ENCODE measurements around the gene REXO5. TPM values are rescaled to one million over a fixed set of nuclear protein-coding genes. Genes with fewer than 3 reads are reported as not detected.

Gene REXO5
- total and polyA plus RNA-seq, 2 of the 13 experiments (the other 11 are each of a cell fraction or from before 2014, with no cell fraction given): 5.9 to 13.1 TPM

DNA sequence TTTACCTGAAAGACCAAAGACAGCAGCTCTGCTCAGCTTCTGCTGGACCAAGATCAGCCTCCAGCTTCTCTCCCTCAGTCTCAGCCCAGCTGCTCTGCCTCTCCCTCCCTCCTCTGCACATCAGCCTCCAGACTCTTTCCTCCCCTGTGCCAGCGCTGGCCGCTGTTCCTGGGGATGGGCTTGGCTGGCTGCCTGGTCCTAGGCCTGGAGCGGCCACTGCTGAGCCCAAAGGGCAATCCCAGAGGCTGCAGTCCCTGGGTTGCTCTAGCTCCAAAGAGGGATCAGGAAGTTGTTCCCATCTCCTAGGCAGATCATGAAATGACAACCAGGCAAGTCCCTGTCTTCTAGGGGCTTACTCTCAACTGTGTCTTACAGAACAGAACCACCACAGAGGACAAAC, 62.6 kb downstream of the REXO5 start (continued):
- TF ChIP-seq RELA (CRISPR knock-in tag; IDR thresholded peaks at IDR 0.05) (no peak), ZNF451 (CRISPR knock-in tag; IDR thresholded peaks at IDR 0.05) (no peak), SP5 (CRISPR knock-in tag; IDR thresholded peaks at IDR 0.05; ENCODE audit: borderline replicate concordance, low read depth) (0 out of 2 replicates have a peak, but pooled peaks have one; percentile 7), ZNF446 (CRISPR knock-in tag; IDR thresholded peaks at IDR 0.05) (no peak), ZNF792 (CRISPR knock-in tag; IDR thresholded peaks at IDR 0.05) (peak; percentile 72; the same call in 1 of the 2 replicates), POGZ (CRISPR knock-in tag; IDR thresholded peaks at IDR 0.05) (peak; percentile 61), RXRB (CRISPR knock-in tag; IDR thresholded peaks at IDR 0.05; ENCODE audit: borderline replicate concordance) (peak; percentile 43; the same call in 1 of the 2 replicates), NR2C2 (CRISPR knock-in tag; IDR thresholded peaks at IDR 0.05; ENCODE audit: borderline replicate concordance) (no peak), ZNF556 (CRISPR knock-in tag; IDR thresholded peaks at IDR 0.05; ENCODE audit: borderline replicate concordance) (0 out of 2 replicates have a peak, but pooled peaks have one; percentile 30), AKAP8 (CRISPR knock-in tag; IDR thresholded peaks at IDR 0.05) (no peak), KDM5B (CRISPR knock-in tag; IDR thresholded peaks at IDR 0.05; ENCODE audit: borderline replicate concordance) (no peak), ELF1 (CRISPR knock-in tag; IDR thresholded peaks at IDR 0.05) (peak; percentile 53; the same call in 1 of the 2 replicates), SIX1 (CRISPR knock-in tag; IDR thresholded peaks at IDR 0.05; ENCODE audit: borderline replicate concordance) (no peak), TARDBP (CRISPR knock-in tag; IDR thresholded peaks at IDR 0.05) (0 out of 2 replicates have a peak, but pooled peaks have one; percentile 37), CSRNP2 (CRISPR knock-in tag; conservative IDR thresholded peaks at IDR 0.05; ENCODE audit: low read depth) (no peak), ZFY (CRISPR knock-in tag; IDR thresholded peaks at IDR 0.05) (peak; percentile 57; the same call in 1 of the 2 replicates), BCL3 (CRISPR knock-in tag; IDR thresholded peaks at IDR 0.05) (0 out of 2 replicates have a peak, but pooled peaks have one; percentile 32), ZNF629 (CRISPR knock-in tag; conservative IDR thresholded peaks at IDR 0.05) (no peak), ZSCAN12 (CRISPR knock-in tag; IDR thresholded peaks at IDR 0.05) (no peak), SAP130 (CRISPR knock-in tag; IDR thresholded peaks at IDR 0.05; ENCODE audit: low read depth) (peak; percentile 60), KLF16 (CRISPR knock-in tag; IDR thresholded peaks at IDR 0.05) (no peak), HNRNPL (IDR thresholded peaks at IDR 0.05; ENCODE audit: low read depth, low read length) (0 out of 2 replicates have a peak, but pooled peaks have one; percentile 47)
- TF ChIP-seq, protein P1, sequence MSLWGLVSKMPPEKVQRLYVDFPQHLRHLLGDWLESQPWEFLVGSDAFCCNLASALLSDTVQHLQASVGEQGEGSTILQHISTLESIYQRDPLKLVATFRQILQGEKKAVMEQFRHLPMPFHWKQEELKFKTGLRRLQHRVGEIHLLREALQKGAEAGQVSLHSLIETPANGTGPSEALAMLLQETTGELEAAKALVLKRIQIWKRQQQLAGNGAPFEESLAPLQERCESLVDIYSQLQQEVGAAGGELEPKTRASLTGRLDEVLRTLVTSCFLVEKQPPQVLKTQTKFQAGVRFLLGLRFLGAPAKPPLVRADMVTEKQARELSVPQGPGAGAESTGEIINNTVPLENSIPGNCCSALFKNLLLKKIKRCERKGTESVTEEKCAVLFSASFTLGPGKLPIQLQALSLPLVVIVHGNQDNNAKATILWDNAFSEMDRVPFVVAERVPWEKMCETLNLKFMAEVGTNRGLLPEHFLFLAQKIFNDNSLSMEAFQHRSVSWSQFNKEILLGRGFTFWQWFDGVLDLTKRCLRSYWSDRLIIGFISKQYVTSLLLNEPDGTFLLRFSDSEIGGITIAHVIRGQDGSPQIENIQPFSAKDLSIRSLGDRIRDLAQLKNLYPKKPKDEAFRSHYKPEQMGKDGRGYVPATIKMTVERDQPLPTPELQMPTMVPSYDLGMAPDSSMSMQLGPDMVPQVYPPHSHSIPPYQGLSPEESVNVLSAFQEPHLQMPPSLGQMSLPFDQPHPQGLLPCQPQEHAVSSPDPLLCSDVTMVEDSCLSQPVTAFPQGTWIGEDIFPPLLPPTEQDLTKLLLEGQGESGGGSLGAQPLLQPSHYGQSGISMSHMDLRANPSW (CRISPR knock-in tag; IDR thresholded peaks at IDR 0.05; ENCODE audit: borderline replicate concordance): no peak
- TF ChIP-seq, protein P2, sequence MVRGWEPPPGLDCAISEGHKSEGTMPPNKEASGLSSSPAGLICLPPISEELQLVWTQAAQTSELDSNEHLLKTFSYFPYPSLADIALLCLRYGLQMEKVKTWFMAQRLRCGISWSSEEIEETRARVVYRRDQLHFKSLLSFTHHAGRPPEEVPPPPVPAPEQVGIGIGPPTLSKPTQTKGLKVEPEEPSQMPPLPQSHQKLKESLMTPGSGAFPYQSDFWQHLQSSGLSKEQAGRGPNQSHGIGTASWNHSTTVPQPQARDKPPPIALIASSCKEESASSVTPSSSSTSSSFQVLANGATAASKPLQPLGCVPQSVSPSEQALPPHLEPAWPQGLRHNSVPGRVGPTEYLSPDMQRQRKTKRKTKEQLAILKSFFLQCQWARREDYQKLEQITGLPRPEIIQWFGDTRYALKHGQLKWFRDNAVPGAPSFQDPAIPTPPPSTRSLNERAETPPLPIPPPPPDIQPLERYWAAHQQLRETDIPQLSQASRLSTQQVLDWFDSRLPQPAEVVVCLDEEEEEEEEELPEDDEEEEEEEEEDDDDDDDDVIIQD (CRISPR knock-in tag; IDR thresholded peaks at IDR 0.05; ENCODE audit: low read depth): peak; percentile 54; the same call in 1 of the 2 replicates
- TF ChIP-seq, protein P3, sequence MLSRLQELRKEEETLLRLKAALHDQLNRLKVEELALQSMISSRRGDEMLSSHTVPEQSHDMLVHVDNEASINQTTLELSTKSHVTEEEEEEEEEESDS (CRISPR knock-in tag; IDR thresholded peaks at IDR 0.05; ENCODE audit: borderline replicate concordance): no peak

All from HepG2 (cell line).